CD14-positive monocyte (primary cell): ENCODE data around the gene F13A1. TPM values are rescaled to one million over a fixed set of nuclear protein-coding genes. Genes with fewer than 3 reads are reported as not detected.

ENCODE experiments used
- DNase-seq, 3 donors: peaks; one replicate each; pipeline ENCODE4 v3.0.0-alpha.2; 2011 to 2022
- H2AFZ ChIP-seq: 2 replicates; pipeline ENCODE4 v1.6.0; 2012; ENCODE audit warnings: mild to moderate bottlenecking, low read depth, low read length, inconsistent platforms; ENCODE audit not compliant: insufficient read depth, poor library complexity, severe bottlenecking
- H3K27ac ChIP-seq, 2 donors: 1 replicate in 1 of 2; 2 replicates in 1 of 2; pipeline ENCODE4 v1.5.1; 2012 to 2013; ENCODE audit warnings: low read length in 2 of 2, control low read depth in 1 of 2, inconsistent platforms in 1 of 2, low read depth in 1 of 2, mild to moderate bottlenecking in 1 of 2
- H3K27me3 ChIP-seq, 2 donors: one replicate each; pipeline versions ENCODE4 v1.6.0 to v1.6.1; 2011 to 2013; ENCODE audit warnings: low read length in 2 of 2; ENCODE audit not compliant: control insufficient read depth in 2 of 2, insufficient read depth in 2 of 2
- H3K36me3 ChIP-seq, 2 donors: replicated peaks in 1 of 2; 1 replicate in 1 of 2; 2 replicates in 1 of 2; pipeline versions ENCODE4 v1.5.1 to v1.6.1; 2012 to 2013; ENCODE audit warnings: low read length in 2 of 2, control low read depth in 1 of 2, inconsistent platforms in 1 of 2, mild to moderate bottlenecking in 1 of 2; ENCODE audit not compliant: insufficient read depth in 2 of 2, control insufficient read depth in 1 of 2
- H3K4me1 ChIP-seq, 2 donors: 1 replicate in 1 of 2; 2 replicates in 1 of 2; pipeline versions ENCODE4 v1.5.1 to v1.6.1; 2012 to 2013; ENCODE audit warnings: low read length in 2 of 2, control low read depth in 1 of 2, inconsistent platforms in 1 of 2, mild to moderate bottlenecking in 1 of 2, moderate library complexity in 1 of 2; ENCODE audit not compliant: insufficient read depth in 2 of 2, control insufficient read depth in 1 of 2
- H3K4me2 ChIP-seq: replicated peaks from 2 replicates; pipeline ENCODE3; 2012; ENCODE audit warnings: low read length, moderate library complexity, mild to moderate bottlenecking; ENCODE audit not compliant: poor library complexity, severe bottlenecking; ENCODE audit errors: extremely low read depth
- H3K4me3 ChIP-seq, 3 experiments: fragments of 200-600 bp in 1 of 3; sonication (generic) in 1 of 3; replicated peaks in 1 of 3; 1 replicate in 2 of 3; 2 replicates in 1 of 3; pipeline ENCODE4 v1.5.1; 2011 to 2013; ENCODE audit warnings: low read length in 3 of 3, mild to moderate bottlenecking in 3 of 3, control low read depth in 2 of 3, low read depth in 2 of 3, inconsistent platforms in 1 of 3, moderate library complexity in 1 of 3
- H3K79me2 ChIP-seq: 2 replicates; pipeline ENCODE4 v1.6.0; 2012; ENCODE audit warnings: mild to moderate bottlenecking, control low read depth, inconsistent platforms, low read length, moderate library complexity; ENCODE audit not compliant: insufficient read depth
- H3K9ac ChIP-seq: 2 replicates; pipeline ENCODE4 v1.6.0; 2017; ENCODE audit warnings: low read length, mild to moderate bottlenecking; ENCODE audit not compliant: insufficient read depth, poor library complexity, severe bottlenecking
- H3K9me3 ChIP-seq, 2 donors: replicated peaks in 1 of 2; 1 replicate in 1 of 2; 2 replicates in 1 of 2; pipeline versions ENCODE4 v1.5.1 to v1.6.1; 2012 to 2013; ENCODE audit warnings: low read length in 2 of 2, control low read depth in 1 of 2; ENCODE audit not compliant: control insufficient read depth in 1 of 2, insufficient read depth in 1 of 2
- H4K20me1 ChIP-seq: 2 replicates; pipeline ENCODE4 v1.6.0; 2012; ENCODE audit warnings: mild to moderate bottlenecking, low read length, control low read depth, moderate library complexity; ENCODE audit not compliant: insufficient read depth
- H3K27ac Mint-ChIP-seq, 7 donors: one replicate each; pipeline ENCODE4 v1.8.0; 2020; ENCODE audit warnings: mild to moderate bottlenecking in 7 of 7, mixed read lengths in 7 of 7, moderate library complexity in 6 of 7, inconsistent platforms in 2 of 7
- H3K27me3 Mint-ChIP-seq, 3 donors: one replicate each; pipeline ENCODE4 v1.8.0; 2021 to 2022; ENCODE audit warnings: low read depth in 3 of 3, mild to moderate bottlenecking in 3 of 3, mixed read lengths in 3 of 3, moderate library complexity in 3 of 3, inconsistent platforms in 1 of 3
- H3K36me3 Mint-ChIP-seq, 2 donors: one replicate each; pipeline ENCODE4 v1.8.0; 2020; ENCODE audit warnings: mixed read lengths in 2 of 2, inconsistent platforms in 1 of 2, mild to moderate bottlenecking in 1 of 2
- H3K4me1 Mint-ChIP-seq: one replicate; pipeline ENCODE4 v1.8.0; 2020; ENCODE audit warnings: mild to moderate bottlenecking, mixed read lengths
- H3K4me3 Mint-ChIP-seq, 2 donors: one replicate each; pipeline ENCODE4 v1.8.0; 2020; ENCODE audit warnings: mild to moderate bottlenecking in 2 of 2, mixed read lengths in 2 of 2, moderate library complexity in 1 of 2
- H3K9me3 Mint-ChIP-seq, 7 donors: one replicate each; pipeline ENCODE4 v1.8.0; 2020 to 2022; ENCODE audit warnings: mixed read lengths in 7 of 7, mild to moderate bottlenecking in 6 of 7, moderate library complexity in 6 of 7, inconsistent platforms in 2 of 7
- WGBS: methylation state at CpG from one replicate; pipeline ENCODE4 v1.1.5; 2013; ENCODE audit warnings: missing lambda C conversion rate; ENCODE audit not compliant: insufficient coverage; 5-methylcytosine and 5-hydroxymethylcytosine counted together
- intact Hi-C, 2 donors: fragments of 100-400 bp; cut with micrococcal nuclease; formaldehyde crosslinking; loops; one replicate each; pipeline versions ENCODE4 v1.15.0 to v1.15.1; 2023
- polyA plus RNA-seq, 3 donors: library from polyadenylated mRNA; depleted of rRNA in 1 of 3; unstranded in 2 of 3; stranded (reverse) in 1 of 3; fragments of 300-500 nt in 2 of 3; fragments of >200 nt in 1 of 3; fragmentation: Illumina TruSeq in 2 of 3; gene quantifications; 1 replicate in 2 of 3; 2 replicates in 1 of 3; pipeline ENCODE4 v1.2.3, GENCODE V29; 2012 to 2021
- TF ChIP-seq, protein P1 (sequence below): fragments of 200-600 bp; IDR thresholded peaks from one replicate; pipeline ENCODE4 v1.8.0; 2022; ENCODE audit warnings: antibody characterized with exemption, mild to moderate bottlenecking

Gene F13A1
- polyA plus RNA-seq, 3 donors, result 49.0 to 136 (median 105) TPM

DNA sequence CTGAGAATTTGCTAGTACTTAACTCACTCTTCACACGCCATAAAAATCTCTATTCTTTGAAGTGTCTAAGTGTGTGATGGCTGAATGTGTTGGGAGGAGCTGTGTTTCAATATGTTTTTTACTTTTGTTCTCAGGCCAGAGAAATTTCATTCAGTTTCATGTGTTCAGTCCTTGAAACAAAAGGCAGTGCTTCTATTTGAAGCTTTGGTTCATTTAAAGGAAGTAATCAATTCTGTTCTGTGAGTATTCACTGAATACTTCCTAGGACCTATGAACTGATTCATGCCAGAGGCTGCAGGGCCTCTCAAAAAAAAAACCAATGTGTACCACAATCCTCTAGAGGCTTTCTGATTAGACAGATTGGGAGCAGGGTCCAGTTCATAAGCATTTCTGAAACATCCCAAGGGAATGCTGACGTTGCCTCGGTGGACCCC, 12.4 kb upstream of the F13A1 start:
- Histone ChIP-seq H3K36me3 (no peaks in the 10 kb centered on the region), H4K20me1 (no peaks in the 10 kb centered on the region), H3K79me2 (no peaks in the 10 kb centered on the region), H3K9ac (peak overlapping the region; percentile 5), H3K4me1 (peaks cover 50% of the 10 kb centered on the region in 2 donors), H3K4me3 (peak overlapping the region in 1 of 3 experiments; percentile 26), H3K27me3 (no peaks in the 10 kb centered on the region), H3K4me2 (peak overlapping the region; percentile 54), H3K9me3 (no peaks in the 10 kb centered on the region), H2AFZ (no peak overlapping the region), H3K27ac (peak overlapping the region in 1 of 2 donors; percentile 27)
- intact Hi-C loops, result loop anchor here in 1 of 2 donors (5.0 to 10.0 kb wide), 2 partner anchors 59 to 162 kb away; no protein-coding TSS in a partner anchor
- Mint-ChIP-seq H3K36me3 (no peaks in the 10 kb centered on the region), H3K27me3 (no peaks in the 10 kb centered on the region), H3K9me3 (peaks cover 0 to 2% (median 0%) of the 10 kb centered on the region in 7 donors), H3K4me3 (no peak overlapping the region), H3K4me1 (peaks cover 55% of the 10 kb centered on the region), H3K27ac (peak overlapping the region in 6 of 7 donors; percentile 16 to 88 (median 83))
- TF ChIP-seq, protein P1, sequence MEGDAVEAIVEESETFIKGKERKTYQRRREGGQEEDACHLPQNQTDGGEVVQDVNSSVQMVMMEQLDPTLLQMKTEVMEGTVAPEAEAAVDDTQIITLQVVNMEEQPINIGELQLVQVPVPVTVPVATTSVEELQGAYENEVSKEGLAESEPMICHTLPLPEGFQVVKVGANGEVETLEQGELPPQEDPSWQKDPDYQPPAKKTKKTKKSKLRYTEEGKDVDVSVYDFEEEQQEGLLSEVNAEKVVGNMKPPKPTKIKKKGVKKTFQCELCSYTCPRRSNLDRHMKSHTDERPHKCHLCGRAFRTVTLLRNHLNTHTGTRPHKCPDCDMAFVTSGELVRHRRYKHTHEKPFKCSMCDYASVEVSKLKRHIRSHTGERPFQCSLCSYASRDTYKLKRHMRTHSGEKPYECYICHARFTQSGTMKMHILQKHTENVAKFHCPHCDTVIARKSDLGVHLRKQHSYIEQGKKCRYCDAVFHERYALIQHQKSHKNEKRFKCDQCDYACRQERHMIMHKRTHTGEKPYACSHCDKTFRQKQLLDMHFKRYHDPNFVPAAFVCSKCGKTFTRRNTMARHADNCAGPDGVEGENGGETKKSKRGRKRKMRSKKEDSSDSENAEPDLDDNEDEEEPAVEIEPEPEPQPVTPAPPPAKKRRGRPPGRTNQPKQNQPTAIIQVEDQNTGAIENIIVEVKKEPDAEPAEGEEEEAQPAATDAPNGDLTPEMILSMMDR, result no peak
- no peak for DNase-seq
- WGBS, result 93% methylated on average over 2 of the region's 3 CpGs

DNA sequence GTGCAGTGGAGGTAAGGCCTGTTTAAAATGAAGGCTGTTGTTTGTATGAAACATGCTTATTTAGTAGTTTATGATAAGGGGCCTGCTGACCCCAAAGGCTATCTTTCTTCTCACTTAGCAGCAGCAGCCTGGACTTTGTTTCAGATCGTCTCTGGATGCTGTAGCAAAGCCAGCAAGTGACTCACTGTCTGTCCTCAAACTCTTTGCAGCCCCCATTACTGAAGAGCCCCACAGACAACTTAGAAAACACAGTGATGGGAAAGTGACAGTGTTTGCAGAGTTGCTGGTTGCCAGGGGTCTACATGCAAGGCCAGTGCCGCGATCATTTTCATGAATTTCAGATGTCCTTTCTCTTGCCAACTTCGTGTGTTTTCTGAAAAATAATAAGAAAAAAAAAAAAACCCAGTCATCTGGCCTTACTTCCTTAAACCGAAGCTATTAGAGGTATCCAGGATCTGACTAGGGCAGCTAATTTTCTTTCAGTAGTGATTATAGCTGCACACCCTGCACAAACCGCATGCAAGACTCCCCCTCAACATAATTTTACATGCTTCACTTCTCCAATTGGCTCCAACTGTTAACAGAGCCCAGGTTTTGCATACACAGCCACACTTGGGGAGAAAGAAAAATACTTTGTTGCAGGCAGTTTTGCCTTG, 11.6 kb upstream of the F13A1 start:
- Histone ChIP-seq H3K27me3 (no peaks in the 10 kb centered on the region), H3K4me2 (peak overlapping the region; percentile 54), H3K36me3 (no peaks in the 10 kb centered on the region), H3K79me2 (no peaks in the 10 kb centered on the region), H2AFZ (peak overlapping the region; percentile 57), H3K9ac (no peak overlapping the region), H3K27ac (peak overlapping the region; percentile 27 to 45), H3K9me3 (no peaks in the 10 kb centered on the region), H3K4me3 (peak overlapping the region in 1 of 3 experiments; percentile 26), H3K4me1 (peaks cover 50% of the 10 kb centered on the region in 2 donors), H4K20me1 (no peaks in the 10 kb centered on the region)
- peak; percentile 28 to 30 (median 29) for DNase-seq
- intact Hi-C loops, result loop anchor here in 1 of 2 donors (5.0 to 10.0 kb wide), 2 partner anchors 60 to 163 kb away; no protein-coding TSS in a partner anchor
- TF ChIP-seq, protein P1, result no peak
- H3K9me3 Mint-ChIP-seq, result peaks cover 0 to 2% (median 0%) of the 10 kb centered on the region in 7 donors
- no peaks in the 10 kb centered on the region for H3K27me3 Mint-ChIP-seq
- peak overlapping the region; percentile 83 to 91 (median 87) for H3K27ac Mint-ChIP-seq
- H3K4me3 Mint-ChIP-seq, result peak overlapping the region; percentile 20 to 43
- no peaks in the 10 kb centered on the region for H3K36me3 Mint-ChIP-seq
- H3K4me1 Mint-ChIP-seq, result peaks cover 55% of the 10 kb centered on the region
- WGBS, result no CpG with 5 or more reads among the region's 6 CpGs
